ENCODE results near the gene DMD. TPM values are rescaled to one million over a fixed set of nuclear protein-coding genes. Genes with fewer than 3 reads are reported as not detected.

Gene DMD
- total and polyA plus RNA-seq, 2 of the 13 experiments (the other 11 are each of a cell fraction or from before 2014, with no cell fraction given) = 17.6 to 25.9 TPM

DNA sequence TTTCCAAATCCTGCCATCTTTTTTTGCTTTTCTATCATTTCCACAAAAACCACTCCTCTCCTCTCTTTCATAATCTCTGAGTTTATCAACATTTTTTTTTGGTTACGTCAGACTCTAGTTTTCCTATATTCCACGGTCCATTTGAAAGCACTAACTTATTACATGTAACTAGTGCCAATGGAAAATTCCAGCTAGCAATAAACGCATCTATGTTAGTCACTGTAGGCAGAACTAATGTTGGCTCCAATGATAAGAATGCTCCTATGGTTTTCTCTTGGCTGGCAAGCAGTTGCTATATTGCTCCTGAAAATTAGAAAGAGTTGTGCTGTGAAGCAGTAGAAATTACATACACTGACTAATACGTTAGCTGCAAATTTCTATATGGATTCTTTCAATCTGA is 1504.9 kb downstream of the DMD start (continued):
- TF ChIP-seq, protein P1, sequence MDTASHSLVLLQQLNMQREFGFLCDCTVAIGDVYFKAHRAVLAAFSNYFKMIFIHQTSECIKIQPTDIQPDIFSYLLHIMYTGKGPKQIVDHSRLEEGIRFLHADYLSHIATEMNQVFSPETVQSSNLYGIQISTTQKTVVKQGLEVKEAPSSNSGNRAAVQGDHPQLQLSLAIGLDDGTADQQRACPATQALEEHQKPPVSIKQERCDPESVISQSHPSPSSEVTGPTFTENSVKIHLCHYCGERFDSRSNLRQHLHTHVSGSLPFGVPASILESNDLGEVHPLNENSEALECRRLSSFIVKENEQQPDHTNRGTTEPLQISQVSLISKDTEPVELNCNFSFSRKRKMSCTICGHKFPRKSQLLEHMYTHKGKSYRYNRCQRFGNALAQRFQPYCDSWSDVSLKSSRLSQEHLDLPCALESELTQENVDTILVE (CRISPR knock-in tag; IDR thresholded peaks at IDR 0.05) = no peak

DNA sequence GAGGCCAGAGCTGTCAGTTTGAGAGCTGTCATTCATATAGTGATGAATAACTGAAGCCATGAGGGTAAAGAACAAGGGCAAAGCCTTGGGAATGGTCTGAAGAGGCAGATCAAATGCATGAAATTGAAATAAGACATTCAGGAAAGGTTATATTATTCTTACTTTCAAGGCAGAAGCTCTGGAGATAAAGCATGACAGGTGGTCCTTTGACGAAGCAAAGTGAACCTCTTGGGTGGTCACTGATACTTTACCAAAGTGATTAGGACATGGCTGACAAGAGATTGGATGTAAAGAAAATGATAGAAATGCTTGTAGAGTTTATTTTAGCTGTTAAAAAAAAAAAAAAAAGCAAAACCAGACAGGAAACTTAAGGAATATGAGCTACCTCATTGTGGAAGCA is 1505.5 kb downstream of the DMD start:
- BruUV-seq (replicated peaks) = no TSS peak
- H3K4me2 ChIP-seq (ENCODE audit: low read depth, low read length) = no peak overlapping the region
- H2AFZ ChIP-seq (ENCODE audit: low read length) = no peak overlapping the region
- intact Hi-C loops (cut with micrococcal nuclease; ENCODE audit: unreplicated experiment) (no loop called here), in situ Hi-C loops (cut with HindIII; ENCODE audit: extremely low pct_ligation_motif_present, low pct_unique_long_range_greater_than_20kb) (no loop called here)
- CTCF ChIA-PET (ENCODE audit: low intra/inter-chr PET ratio, low total read pairs) = no interaction called here
- WGBS (ENCODE audit: low lambda C conversion rate) = 70% methylated on average over 1 of the region's 1 CpG
- no peaks in the 10 kb centered on the region for H3K36me3 ChIP-seq (replicated peaks in 1 of 2; ENCODE audit: control insufficient read depth in 1 of 2, insufficient read depth in 2 of 2, low read length in 2 of 2)
- no peak overlapping the region for H3K4me3 ChIP-seq (replicated peaks in 1 of 3; ENCODE audit: insufficient read depth in 1 of 3, low read depth in 2 of 3, low read length in 3 of 3)
- H3K9me3 ChIP-seq (ENCODE audit: low read length) = no peaks in the 10 kb centered on the region
- H3K4me1 ChIP-seq (ENCODE audit: insufficient read depth, low read length) = no peaks in the 10 kb centered on the region
- no peaks in the 10 kb centered on the region for H3K79me2 ChIP-seq (ENCODE audit: insufficient read depth, low read length)
- FAIRE-seq (no peak), ATAC-seq (no peak), DNase-seq (ENCODE audit: low spot score) (no peak)
- TF ChIP-seq, protein P2, sequence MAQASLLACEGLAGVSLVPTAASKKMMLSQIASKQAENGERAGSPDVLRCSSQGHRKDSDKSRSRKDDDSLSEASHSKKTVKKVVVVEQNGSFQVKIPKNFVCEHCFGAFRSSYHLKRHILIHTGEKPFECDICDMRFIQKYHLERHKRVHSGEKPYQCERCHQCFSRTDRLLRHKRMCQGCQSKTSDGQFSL (CRISPR knock-in tag; IDR thresholded peaks at IDR 0.05) = no peak
- TF ChIP-seq, protein P3, sequence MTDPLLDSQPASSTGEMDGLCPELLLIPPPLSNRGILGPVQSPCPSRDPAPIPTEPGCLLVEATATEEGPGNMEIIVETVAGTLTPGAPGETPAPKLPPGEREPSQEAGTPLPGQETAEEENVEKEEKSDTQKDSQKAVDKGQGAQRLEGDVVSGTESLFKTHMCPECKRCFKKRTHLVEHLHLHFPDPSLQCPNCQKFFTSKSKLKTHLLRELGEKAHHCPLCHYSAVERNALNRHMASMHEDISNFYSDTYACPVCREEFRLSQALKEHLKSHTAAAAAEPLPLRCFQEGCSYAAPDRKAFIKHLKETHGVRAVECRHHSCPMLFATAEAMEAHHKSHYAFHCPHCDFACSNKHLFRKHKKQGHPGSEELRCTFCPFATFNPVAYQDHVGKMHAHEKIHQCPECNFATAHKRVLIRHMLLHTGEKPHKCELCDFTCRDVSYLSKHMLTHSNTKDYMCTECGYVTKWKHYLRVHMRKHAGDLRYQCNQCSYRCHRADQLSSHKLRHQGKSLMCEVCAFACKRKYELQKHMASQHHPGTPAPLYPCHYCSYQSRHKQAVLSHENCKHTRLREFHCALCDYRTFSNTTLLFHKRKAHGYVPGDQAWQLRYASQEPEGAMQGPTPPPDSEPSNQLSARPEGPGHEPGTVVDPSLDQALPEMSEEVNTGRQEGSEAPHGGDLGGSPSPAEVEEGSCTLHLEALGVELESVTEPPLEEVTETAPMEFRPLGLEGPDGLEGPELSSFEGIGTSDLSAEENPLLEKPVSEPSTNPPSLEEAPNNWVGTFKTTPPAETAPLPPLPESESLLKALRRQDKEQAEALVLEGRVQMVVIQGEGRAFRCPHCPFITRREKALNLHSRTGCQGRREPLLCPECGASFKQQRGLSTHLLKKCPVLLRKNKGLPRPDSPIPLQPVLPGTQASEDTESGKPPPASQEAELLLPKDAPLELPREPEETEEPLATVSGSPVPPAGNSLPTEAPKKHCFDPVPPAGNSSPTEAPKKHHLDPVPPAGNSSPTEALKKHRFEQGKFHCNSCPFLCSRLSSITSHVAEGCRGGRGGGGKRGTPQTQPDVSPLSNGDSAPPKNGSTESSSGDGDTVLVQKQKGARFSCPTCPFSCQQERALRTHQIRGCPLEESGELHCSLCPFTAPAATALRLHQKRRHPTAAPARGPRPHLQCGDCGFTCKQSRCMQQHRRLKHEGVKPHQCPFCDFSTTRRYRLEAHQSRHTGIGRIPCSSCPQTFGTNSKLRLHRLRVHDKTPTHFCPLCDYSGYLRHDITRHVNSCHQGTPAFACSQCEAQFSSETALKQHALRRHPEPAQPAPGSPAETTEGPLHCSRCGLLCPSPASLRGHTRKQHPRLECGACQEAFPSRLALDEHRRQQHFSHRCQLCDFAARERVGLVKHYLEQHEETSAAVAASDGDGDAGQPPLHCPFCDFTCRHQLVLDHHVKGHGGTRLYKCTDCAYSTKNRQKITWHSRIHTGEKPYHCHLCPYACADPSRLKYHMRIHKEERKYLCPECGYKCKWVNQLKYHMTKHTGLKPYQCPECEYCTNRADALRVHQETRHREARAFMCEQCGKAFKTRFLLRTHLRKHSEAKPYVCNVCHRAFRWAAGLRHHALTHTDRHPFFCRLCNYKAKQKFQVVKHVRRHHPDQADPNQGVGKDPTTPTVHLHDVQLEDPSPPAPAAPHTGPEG (CRISPR knock-in tag; IDR thresholded peaks at IDR 0.05) = no peak
- TF ChIP-seq, protein P4, sequence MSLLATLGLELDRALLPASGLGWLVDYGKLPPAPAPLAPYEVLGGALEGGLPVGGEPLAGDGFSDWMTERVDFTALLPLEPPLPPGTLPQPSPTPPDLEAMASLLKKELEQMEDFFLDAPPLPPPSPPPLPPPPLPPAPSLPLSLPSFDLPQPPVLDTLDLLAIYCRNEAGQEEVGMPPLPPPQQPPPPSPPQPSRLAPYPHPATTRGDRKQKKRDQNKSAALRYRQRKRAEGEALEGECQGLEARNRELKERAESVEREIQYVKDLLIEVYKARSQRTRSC (CRISPR knock-in tag; IDR thresholded peaks at IDR 0.05; ENCODE audit: low read depth) = no peak
- TF ChIP-seq, protein P5, sequence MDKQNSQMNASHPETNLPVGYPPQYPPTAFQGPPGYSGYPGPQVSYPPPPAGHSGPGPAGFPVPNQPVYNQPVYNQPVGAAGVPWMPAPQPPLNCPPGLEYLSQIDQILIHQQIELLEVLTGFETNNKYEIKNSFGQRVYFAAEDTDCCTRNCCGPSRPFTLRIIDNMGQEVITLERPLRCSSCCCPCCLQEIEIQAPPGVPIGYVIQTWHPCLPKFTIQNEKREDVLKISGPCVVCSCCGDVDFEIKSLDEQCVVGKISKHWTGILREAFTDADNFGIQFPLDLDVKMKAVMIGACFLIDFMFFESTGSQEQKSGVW (CRISPR knock-in tag; IDR thresholded peaks at IDR 0.05; ENCODE audit: borderline replicate concordance) = no peak
- TF ChIP-seq ZSCAN9 (CRISPR knock-in tag; IDR thresholded peaks at IDR 0.05; ENCODE audit: borderline replicate concordance) = no peak
- no peak for TF ChIP-seq JUNB (CRISPR knock-in tag; IDR thresholded peaks at IDR 0.05; ENCODE audit: borderline replicate concordance)
- no peaks in the 10 kb centered on the region for H4K20me1 ChIP-seq (ENCODE audit: insufficient read depth, low read length)
- H3K27me3 ChIP-seq (ENCODE audit: control insufficient read depth in 1 of 2, insufficient read depth in 2 of 2, low read length in 2 of 2) = no peaks in the 10 kb centered on the region
- no peak overlapping the region for H3K9ac ChIP-seq (ENCODE audit: insufficient read depth, low read depth, low read length)
- POLR2A ChIA-PET = no interaction called here
- no peak overlapping the region for H3K27ac ChIP-seq (ENCODE audit: extremely low read length, insufficient read depth, low read length)

Measured in HepG2 (cell line).